HepG2 (cell line): ENCODE data around the gene RHEBL1. TPM values are rescaled to one million over a fixed set of nuclear protein-coding genes. Genes with fewer than 3 reads are reported as not detected.

Source experiments
- CBX5 ChIP-seq: sonication (generic); formaldehyde crosslinking; IDR thresholded peaks from 2 replicates; pipeline ENCODE4 v1.4.0; 2020; ENCODE audit warnings: missing genetic modification reagents, borderline replicate concordance
- CCAR2 ChIP-seq: fragments of 200-400 bp; formaldehyde crosslinking; optimal IDR thresholded peaks from 2 replicates; pipeline ENCODE3; 2018; ENCODE audit warnings: low read depth, mild to moderate bottlenecking, low read length, moderate library complexity
- CEBPB ChIP-seq: IDR thresholded peaks from 2 replicates; pipeline ENCODE4 v1.6.1; 2011; ENCODE audit warnings: low read depth, low read length, improper control_type of control experiment, borderline replicate concordance
- CHD2 ChIP-seq: IDR thresholded peaks from 2 replicates; pipeline ENCODE4 v1.6.1; 2011; ENCODE audit warnings: low read depth, low read length, improper control_type of control experiment
- GABPA ChIP-seq, 2 experiments: IDR thresholded peaks; 2 replicates each; pipeline ENCODE4 v1.6.1; 2011 to 2016; ENCODE audit warnings: low read depth in 2 of 2, low read length in 1 of 2, missing biosample characterization in 1 of 2, missing genetic modification characterization in 1 of 2
- HIC2 ChIP-seq: sonication (generic); formaldehyde crosslinking; IDR thresholded peaks from 2 replicates; pipeline ENCODE4 v1.9.0; 2022; ENCODE audit warnings: low read depth, missing genetic modification reagents
- IRF2 ChIP-seq: IDR thresholded peaks from 2 replicates; pipeline ENCODE4 v1.6.1; 2018; ENCODE audit warnings: missing genetic modification reagents, missing compliant biosample characterization
- KMT2A ChIP-seq: sonication (generic); formaldehyde crosslinking; IDR thresholded peaks from 2 replicates; pipeline ENCODE4 v1.4.0; 2020; ENCODE audit warnings: missing genetic modification reagents
- MLLT10 ChIP-seq: sonication (generic); formaldehyde crosslinking; IDR thresholded peaks from 2 replicates; pipeline ENCODE4 v1.4.0; 2020; ENCODE audit warnings: missing genetic modification reagents
- TCF12 ChIP-seq, 2 experiments: fragments of 450-650 bp in 1 of 2; sonication (generic) in 1 of 2; formaldehyde crosslinking in 1 of 2; IDR thresholded peaks; 2 replicates each; pipeline versions ENCODE4 v1.6.1 to v1.8.0; 2017 to 2022; ENCODE audit warnings: antibody characterized with exemption in 1 of 2, mild to moderate bottlenecking in 1 of 2, missing genetic modification reagents in 1 of 2, moderate library complexity in 1 of 2
- ZFY ChIP-seq: sonication (generic); formaldehyde crosslinking; IDR thresholded peaks from 2 replicates; pipeline ENCODE4 v1.4.0; 2020; ENCODE audit warnings: missing genetic modification reagents
- ZMYM4 ChIP-seq: sonication (generic); formaldehyde crosslinking; IDR thresholded peaks from 2 replicates; pipeline ENCODE4 v1.8.1; 2023; ENCODE audit warnings: mild to moderate bottlenecking, missing genetic modification reagents
- ZNF333 ChIP-seq: sonication (generic); formaldehyde crosslinking; IDR thresholded peaks from 2 replicates; pipeline ENCODE4 v1.4.0; 2020; ENCODE audit warnings: mild to moderate bottlenecking, missing genetic modification reagents, borderline replicate concordance
- ZNF709 ChIP-seq: sonication (generic); formaldehyde crosslinking; IDR thresholded peaks from 2 replicates; pipeline ENCODE4 v1.5.0; 2020; ENCODE audit warnings: mild to moderate bottlenecking, missing genetic modification reagents
- ZNF777 ChIP-seq: sonication (generic); formaldehyde crosslinking; IDR thresholded peaks from 2 replicates; pipeline ENCODE4 v1.4.0; 2020; ENCODE audit warnings: missing genetic modification reagents
- polyA plus RNA-seq, 8 experiments: library from polyadenylated mRNA; depleted of rRNA in 3 of 8; stranded (reverse) in 7 of 8; unstranded in 1 of 8; fragments of >200 nt; fragmentation: Illumina TruSeq in 4 of 8; extraction: Trizol in 4 of 8; gene quantifications; 2 replicates each; pipeline versions ENCODE4 v1.2.1 to v1.2.3, GENCODE V29; 2011 to 2016; ENCODE audit warnings: low read depth in 4 of 8, missing spikeins in 1 of 8, mixed read lengths in 1 of 8; ENCODE audit not compliant: insufficient read depth in 1 of 8
- total RNA-seq, 5 experiments: library from RNA; depleted of rRNA; stranded (reverse); fragments of >200 nt; fragmentation: Illumina TruSeq; extraction: Trizol; gene quantifications; 2 replicates each; pipeline ENCODE4 v1.2.3, GENCODE V29; 2016; ENCODE audit warnings: low read depth in 1 of 5
- TF ChIP-seq, protein P1 (sequence below): sonication (generic); formaldehyde crosslinking; IDR thresholded peaks from 2 replicates; pipeline ENCODE4 v1.5.0; 2020; ENCODE audit warnings: missing genetic modification reagents, mild to moderate bottlenecking, borderline replicate concordance
- TF ChIP-seq, protein P2 (sequence below): sonication (generic); formaldehyde crosslinking; IDR thresholded peaks from 2 replicates; pipeline ENCODE4 v1.4.0; 2020; ENCODE audit warnings: missing genetic modification reagents, mild to moderate bottlenecking, borderline replicate concordance
- TF ChIP-seq, protein P3 (sequence below): sonication (generic); formaldehyde crosslinking; IDR thresholded peaks from 2 replicates; pipeline ENCODE4 v1.4.0; 2020; ENCODE audit warnings: missing genetic modification reagents
- TF ChIP-seq, protein P4 (sequence below): sonication (generic); IDR thresholded peaks from 2 replicates; pipeline ENCODE4 v1.6.1; 2016; ENCODE audit warnings: low read depth, borderline replicate concordance

The RHEBL1 gene
- total and polyA plus RNA-seq, 2 of the 13 experiments (the other 11 are each of a cell fraction or from before 2014, with no cell fraction given), result 1.4 to 2.5 TPM

DNA sequence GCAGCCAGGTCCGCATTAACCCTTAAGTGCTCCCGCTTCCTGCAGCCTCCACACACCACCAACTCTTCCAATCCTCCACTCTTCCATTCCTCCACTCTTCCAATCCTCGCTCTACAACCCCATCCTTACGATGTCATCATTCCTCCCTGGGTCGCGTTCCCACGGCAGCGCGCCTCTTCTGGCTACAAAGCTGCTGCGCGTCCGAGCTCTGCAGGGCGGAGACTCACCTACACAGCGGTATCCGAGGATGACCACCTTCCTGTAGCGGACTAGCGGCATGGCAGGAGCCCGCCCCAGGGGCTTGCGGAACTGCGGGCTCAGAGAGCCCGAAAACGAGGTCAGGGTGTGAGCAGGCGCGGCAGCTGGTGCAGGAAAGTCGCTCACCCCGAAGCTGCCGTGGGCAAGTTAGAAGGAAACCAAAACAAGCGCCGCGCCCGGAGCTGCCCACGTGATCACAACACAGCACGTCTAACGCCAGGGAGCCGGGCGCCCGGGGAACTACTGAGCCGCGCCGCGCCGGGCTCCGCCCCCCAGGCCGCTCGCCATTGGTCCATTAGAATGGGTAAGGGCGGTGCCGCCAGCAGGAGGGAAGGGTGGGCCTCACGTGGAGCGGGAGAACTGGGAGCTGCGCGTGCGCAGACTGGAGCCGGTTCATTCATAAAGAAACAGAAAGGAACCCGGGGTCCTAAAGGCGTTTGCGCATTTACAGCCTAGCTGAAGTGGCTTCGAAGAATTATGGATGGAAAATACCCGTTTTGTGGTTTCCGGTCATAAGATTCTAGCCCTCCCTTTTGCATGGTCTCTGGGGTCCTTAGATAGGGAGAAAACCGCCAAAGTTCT is at the start of gene RHEBL1 (continued):
- TF ChIP-seq, protein P1, sequence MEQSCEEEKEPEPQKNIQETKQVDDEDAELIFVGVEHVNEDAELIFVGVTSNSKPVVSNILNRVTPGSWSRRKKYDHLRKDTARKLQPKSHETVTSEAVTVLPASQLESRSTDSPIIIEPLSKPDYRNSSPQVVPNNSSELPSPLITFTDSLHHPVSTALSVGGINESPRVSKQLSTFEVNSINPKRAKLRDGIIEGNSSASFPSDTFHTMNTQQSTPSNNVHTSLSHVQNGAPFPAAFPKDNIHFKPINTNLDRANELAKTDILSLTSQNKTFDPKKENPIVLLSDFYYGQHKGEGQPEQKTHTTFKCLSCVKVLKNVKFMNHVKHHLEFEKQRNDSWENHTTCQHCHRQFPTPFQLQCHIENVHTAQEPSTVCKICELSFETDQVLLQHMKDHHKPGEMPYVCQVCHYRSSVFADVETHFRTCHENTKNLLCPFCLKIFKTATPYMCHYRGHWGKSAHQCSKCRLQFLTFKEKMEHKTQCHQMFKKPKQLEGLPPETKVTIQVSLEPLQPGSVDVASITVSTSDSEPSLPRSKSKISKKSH (CRISPR knock-in tag), result peak; percentile 83; the same call in 1 of the 2 replicates
- TF ChIP-seq MLLT10 (CRISPR knock-in tag) (no peak), CCAR2 (no peak), TCF12 (IDR thresholded peaks at IDR 0.05) (no peak), TCF12 (CRISPR knock-in tag; IDR thresholded peaks at IDR 0.05) (no peak), HIC2 (CRISPR knock-in tag) (no peak), ZNF777 (CRISPR knock-in tag) (peak; percentile 74), ZNF709 (CRISPR knock-in tag) (peak; percentile 64; the same call in 1 of the 2 replicates), CBX5 (CRISPR knock-in tag) (peak; percentile 62; the same call in 1 of the 2 replicates), ZFY (CRISPR knock-in tag) (no peak), ZNF333 (no peak), CEBPB (0 out of 2 replicates have a peak, but pooled peaks have one; percentile 30), GABPA (IDR thresholded peaks at IDR 0.05; ENCODE audit: low read depth, low read length) (no peak), GABPA (CRISPR knock-in tag; IDR thresholded peaks at IDR 0.05; ENCODE audit: low read depth) (no peak), CHD2 (no peak), KMT2A (no peak), ZMYM4 (CRISPR knock-in tag) (peak; percentile 56; the same call in 1 of the 2 replicates), IRF2 (CRISPR knock-in tag) (no peak; the same call in 1 of the 2 replicates)
- TF ChIP-seq, protein P2, sequence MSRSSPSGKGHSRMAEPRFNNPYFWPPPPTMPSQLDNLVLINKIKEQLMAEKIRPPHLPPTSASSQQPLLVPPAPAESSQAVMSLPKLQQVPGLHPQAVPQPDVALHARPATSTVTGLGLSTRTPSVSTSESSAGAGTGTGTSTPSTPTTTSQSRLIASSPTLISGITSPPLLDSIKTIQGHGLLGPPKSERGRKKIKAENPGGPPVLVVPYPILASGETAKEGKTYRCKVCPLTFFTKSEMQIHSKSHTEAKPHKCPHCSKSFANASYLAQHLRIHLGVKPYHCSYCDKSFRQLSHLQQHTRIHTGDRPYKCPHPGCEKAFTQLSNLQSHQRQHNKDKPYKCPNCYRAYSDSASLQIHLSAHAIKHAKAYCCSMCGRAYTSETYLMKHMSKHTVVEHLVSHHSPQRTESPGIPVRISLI, result no peak
- TF ChIP-seq, protein P3, sequence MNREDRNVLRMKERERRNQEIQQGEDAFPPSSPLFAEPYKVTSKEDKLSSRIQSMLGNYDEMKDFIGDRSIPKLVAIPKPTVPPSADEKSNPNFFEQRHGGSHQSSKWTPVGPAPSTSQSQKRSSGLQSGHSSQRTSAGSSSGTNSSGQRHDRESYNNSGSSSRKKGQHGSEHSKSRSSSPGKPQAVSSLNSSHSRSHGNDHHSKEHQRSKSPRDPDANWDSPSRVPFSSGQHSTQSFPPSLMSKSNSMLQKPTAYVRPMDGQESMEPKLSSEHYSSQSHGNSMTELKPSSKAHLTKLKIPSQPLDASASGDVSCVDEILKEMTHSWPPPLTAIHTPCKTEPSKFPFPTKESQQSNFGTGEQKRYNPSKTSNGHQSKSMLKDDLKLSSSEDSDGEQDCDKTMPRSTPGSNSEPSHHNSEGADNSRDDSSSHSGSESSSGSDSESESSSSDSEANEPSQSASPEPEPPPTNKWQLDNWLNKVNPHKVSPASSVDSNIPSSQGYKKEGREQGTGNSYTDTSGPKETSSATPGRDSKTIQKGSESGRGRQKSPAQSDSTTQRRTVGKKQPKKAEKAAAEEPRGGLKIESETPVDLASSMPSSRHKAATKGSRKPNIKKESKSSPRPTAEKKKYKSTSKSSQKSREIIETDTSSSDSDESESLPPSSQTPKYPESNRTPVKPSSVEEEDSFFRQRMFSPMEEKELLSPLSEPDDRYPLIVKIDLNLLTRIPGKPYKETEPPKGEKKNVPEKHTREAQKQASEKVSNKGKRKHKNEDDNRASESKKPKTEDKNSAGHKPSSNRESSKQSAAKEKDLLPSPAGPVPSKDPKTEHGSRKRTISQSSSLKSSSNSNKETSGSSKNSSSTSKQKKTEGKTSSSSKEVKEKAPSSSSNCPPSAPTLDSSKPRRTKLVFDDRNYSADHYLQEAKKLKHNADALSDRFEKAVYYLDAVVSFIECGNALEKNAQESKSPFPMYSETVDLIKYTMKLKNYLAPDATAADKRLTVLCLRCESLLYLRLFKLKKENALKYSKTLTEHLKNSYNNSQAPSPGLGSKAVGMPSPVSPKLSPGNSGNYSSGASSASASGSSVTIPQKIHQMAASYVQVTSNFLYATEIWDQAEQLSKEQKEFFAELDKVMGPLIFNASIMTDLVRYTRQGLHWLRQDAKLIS, result no peak
- TF ChIP-seq, protein P4, sequence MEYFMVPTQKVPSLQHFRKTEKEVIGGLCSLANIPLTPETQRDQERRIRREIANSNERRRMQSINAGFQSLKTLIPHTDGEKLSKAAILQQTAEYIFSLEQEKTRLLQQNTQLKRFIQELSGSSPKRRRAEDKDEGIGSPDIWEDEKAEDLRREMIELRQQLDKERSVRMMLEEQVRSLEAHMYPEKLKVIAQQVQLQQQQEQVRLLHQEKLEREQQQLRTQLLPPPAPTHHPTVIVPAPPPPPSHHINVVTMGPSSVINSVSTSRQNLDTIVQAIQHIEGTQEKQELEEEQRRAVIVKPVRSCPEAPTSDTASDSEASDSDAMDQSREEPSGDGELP, result peak; percentile 51; the same call in 1 of the 2 replicates
